Caki2 (cell line): ENCODE data around the gene CTCFL. TPM values are rescaled to one million over a fixed set of nuclear protein-coding genes. Genes with fewer than 3 reads are reported as not detected.

Experiments
- total RNA-seq: library from RNA; depleted of rRNA; stranded (reverse); fragments of >200 nt; shearing (Covaris generic); gene quantifications from 2 replicates; pipeline ENCODE4 v1.2.3, GENCODE V29; 2014; ENCODE audit warnings: low replicate concordance; rRNA removed

The CTCFL gene
- total RNA-seq, 1 experiment from 2014 or later = not detected

Other genes with a start within 250 kb of the CTCFL start
- not detected in 2 replicates for gene SPO11, start 195.3 kb downstream of the CTCFL start, total RNA-seq
- gene RAE1, start 173.9 kb downstream of the CTCFL start, total RNA-seq = 101 and 105 TPM in 2 replicates
- 14.6 and 15.2 TPM in 2 replicates for gene RBM38, start 133.7 kb downstream of the CTCFL start, total RNA-seq
- gene PCK1, start 36.0 kb upstream of the CTCFL start, total RNA-seq = 0.96 and 1.0 TPM in 2 replicates
- not detected in 2 replicates for gene ZBP1, start 95.3 kb upstream of the CTCFL start, total RNA-seq
- gene PMEPA1, start 184.9 kb upstream of the CTCFL start, total RNA-seq = 68.1 and 97.6 TPM in 2 replicates